HG02798 (cell line): Measurements from ENCODE around the gene OCEL1.
"Not testable (repeated sequence)": the region's sequence is repeated elsewhere in the genome, so short reads cannot be mapped to it uniquely, and the experiment has no call there.

Experiments
- ATAC-seq: cut with Tn5 transposase; IDR thresholded peaks from one replicate; pipeline ENCODE4 v1.9.1; 2021; ENCODE audit warnings: mild to moderate bottlenecking; ENCODE audit not compliant: unreplicated experiment, poor library complexity

The OCEL1 gene

GRCh38 chr19:17259934-17260333, 33.9 kb downstream of the OCEL1 start:
- no peak for ATAC-seq

GRCh38 chr19:17260842-17261325, 34.9 kb downstream of the OCEL1 start:
- ATAC-seq: peak; percentile 85

GRCh38 chr19:17262557-17262956, 36.5 kb downstream of the OCEL1 start:
- ATAC-seq: no peak

GRCh38 chr19:17263712-17264640, 38.0 kb downstream of the OCEL1 start:
- no peak for ATAC-seq

GRCh38 chr19:17264641-17264979, 38.6 kb downstream of the OCEL1 start, which contains the start of gene USHBP1:
USHBP1 (minus strand) TSS chr19:17264745; CDS start chr19:17264299, 446 bp downstream.
- no peak for ATAC-seq

GRCh38 chr19:17266026-17266425, 40.0 kb downstream of the OCEL1 start:
- ATAC-seq: no peak

GRCh38 chr19:17266589-17266974, 40.6 kb downstream of the OCEL1 start:
- ATAC-seq: no peak

- peak; percentile 94 for ATAC-seq
Measured at GRCh38 chr19:17266975-17267788, 41.2 kb downstream of the OCEL1 start, which contains the start of gene BABAM1. BABAM1 (plus strand) TSS chr19:17267443; CDS start chr19:17268807, 1,364 bp downstream.

- ATAC-seq: no peak
Measured at GRCh38 chr19:17268754-17269153, 42.7 kb downstream of the OCEL1 start.

- ATAC-seq: not testable (repeated sequence)
Measured at GRCh38 chr19:17274892-17275291, 48.9 kb downstream of the OCEL1 start.

GRCh38 chr19:17275441-17276175, 49.6 kb downstream of the OCEL1 start:
- ATAC-seq: no peak
